AG09319 (cell line): ENCODE measurements around the gene IGFL1.
"Not testable (repeated sequence)": the region's sequence is repeated elsewhere in the genome, so short reads cannot be mapped to it uniquely, and the experiment has no call there.

Source experiments
- DNase-seq: peaks from one replicate; pipeline ENCODE4 v3.0.0-alpha.2; 2010; ENCODE audit warnings: low read depth; ENCODE audit errors: extremely low read depth
- CTCF ChIP-seq: IDR thresholded peaks from 2 replicates; pipeline ENCODE4 v1.5.1; 2011; ENCODE audit warnings: low read depth, mild to moderate bottlenecking, inconsistent platforms, low read length, moderate library complexity

The IGFL1 gene

GRCh38 chr19:46221152-46221551 is 8.4 kb upstream of the IGFL1 start:
- TF ChIP-seq CTCF, result no peak
- no peak for DNase-seq

- no peak for DNase-seq
- TF ChIP-seq CTCF, result no peak
Measured at GRCh38 chr19:46221981-46222610, 7.4 kb upstream of the IGFL1 start.

DNA sequence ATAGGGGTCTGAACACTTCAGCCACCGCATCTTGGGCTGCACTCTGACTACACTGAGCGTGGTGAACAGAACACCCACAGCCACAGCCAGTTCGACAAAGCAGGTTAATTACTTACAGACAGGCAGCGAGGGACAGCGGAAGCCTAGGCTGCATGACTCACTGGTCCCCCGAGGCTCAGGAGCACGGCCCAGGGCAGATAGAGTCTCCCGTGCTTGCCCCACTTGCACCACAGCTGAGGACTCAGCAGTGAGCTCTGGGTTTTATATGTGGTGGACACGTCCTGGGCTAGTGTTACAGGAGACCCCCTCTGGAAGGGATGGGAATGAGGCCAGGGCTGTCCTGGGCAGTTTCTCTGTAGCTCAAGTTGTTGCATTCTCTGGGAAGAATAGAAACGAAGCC is 5.8 kb upstream of the IGFL1 start:
- DNase-seq, result not testable (repeated sequence)

- no peak for DNase-seq
- no peak for TF ChIP-seq CTCF
Measured at GRCh38 chr19:46224773-46225172, 4.8 kb upstream of the IGFL1 start.

GRCh38 chr19:46225558-46226004 is 4.0 kb upstream of the IGFL1 start:
- no peak for TF ChIP-seq CTCF
- no peak for DNase-seq

DNA sequence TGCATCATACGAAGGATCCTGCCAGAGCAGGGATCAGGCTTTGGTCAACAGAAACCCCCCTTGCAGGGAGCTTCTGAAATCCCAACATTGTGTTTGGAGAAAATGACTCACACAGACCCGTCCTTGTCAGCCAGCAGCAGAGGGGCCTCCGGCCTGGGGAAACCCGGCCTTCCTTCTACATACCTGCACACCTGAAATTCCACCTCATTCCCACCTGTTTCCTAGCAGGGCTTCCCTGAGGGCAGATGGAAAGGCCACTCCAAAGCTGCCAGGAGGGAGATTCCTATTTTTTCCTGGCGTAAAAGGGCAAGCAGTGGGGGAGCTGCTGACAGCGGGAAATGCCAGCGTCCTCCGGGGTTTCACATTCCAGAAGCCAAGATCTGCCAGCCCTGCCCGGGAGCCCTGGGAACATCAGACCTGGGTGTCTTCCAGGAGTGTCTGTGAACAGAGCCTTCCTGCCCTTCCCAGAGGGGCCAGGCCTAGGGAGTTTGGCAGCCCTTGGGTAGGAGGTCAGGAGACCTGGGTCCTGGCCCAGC is 3.0 kb upstream of the IGFL1 start:
- no peak for DNase-seq
- TF ChIP-seq CTCF, result no peak

DNA sequence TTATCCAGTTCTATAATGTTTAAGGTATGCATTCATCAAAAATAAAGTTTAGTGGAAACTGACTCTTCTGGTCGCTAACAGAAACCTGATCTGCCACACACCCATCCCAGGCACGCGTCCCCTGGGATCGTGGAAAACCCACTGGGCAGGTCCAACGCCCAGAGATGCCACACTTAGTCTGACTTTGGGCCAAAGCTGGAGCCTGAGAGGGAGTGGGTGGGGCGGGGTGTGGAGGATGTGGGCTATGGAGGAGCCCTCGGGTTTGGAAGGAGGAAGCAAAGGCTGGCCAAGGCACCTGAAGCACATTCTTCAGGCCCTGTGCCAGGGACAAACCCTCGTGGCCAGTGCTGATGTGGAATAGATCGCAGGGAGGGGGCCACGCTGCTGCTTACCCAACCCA is 2.5 kb downstream of the IGFL1 start:
- no peak for DNase-seq
- no peak for TF ChIP-seq CTCF

DNA sequence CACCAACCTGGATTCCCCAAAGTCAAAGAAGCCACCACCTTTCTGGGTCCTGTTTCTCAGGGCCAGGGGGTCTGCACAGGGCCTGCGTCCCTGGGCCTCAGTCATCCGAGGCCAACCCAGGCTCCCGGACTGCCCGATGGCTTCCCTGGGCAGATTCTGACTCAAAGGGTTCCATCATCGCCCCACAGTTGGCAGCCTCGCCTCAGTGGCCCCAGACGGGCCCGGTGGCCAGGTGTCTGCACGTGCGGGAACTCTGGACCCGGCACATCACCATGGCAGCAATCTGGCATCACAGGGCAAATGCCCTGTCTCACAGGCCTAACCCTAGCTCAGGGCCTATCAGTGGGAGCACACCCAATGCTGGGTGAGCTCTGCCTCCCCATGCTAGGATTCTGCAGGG is 2.9 kb downstream of the IGFL1 start:
- no peak for TF ChIP-seq CTCF
- DNase-seq, result no peak
